Erythroblast (primary cell): ENCODE results near the gene DAB2IP.

Experiments used
- DNase-seq, 2 experiments: peaks; one replicate each; lab custom pipeline; 2025; lab: John Stamatoyannopoulos, UW
- GATA1 ChIP-seq: IDR thresholded peaks from 2 replicates; pipeline ENCODE4 v1.6.1; 2011; ENCODE audit warnings: low read depth, mild to moderate bottlenecking, control low read depth, low read length, moderate library complexity
- POLR2A ChIP-seq: IDR thresholded peaks from 2 replicates; pipeline ENCODE4 v1.6.1; 2011; ENCODE audit warnings: mild to moderate bottlenecking, low read length

Gene DAB2IP

DNA sequence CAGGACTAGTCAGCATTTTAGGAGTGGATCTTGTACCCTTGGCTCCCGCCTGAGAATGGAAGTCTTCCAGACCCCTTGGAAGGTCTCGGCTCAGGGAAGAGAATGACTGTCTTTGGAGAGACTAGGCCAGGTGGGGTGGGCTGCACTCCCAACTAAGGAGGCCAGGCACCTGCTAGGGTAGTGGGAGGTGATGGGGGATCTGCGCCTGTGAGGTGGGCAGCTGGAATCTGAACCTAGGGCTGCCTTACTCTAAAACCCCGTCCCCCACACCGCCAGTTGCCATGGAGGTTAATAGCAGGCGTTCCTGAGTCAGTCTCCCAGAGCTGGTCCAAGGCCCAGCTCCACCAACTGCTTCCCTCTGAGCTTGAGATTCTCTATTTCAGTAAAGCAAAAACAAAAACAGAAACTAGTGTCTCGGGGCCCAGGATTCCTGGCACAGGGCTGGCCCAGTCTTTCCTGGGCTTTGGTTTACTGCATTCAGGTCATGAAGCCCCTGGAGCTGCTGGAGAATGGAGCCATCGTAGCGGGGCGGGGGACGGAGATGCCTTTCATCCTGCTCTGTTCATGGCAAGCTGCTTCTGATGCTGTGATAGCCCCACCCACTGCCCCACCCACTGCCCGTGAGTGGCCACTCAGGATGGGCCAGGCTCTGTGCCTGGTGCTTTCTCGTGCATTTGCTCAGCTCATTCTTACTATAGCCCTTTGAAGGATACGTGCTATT is 57.5 kb downstream of the DAB2IP start:
- no peak for DNase-seq
- TF ChIP-seq GATA1: no peak
- TF ChIP-seq POLR2A: no peak

DNA sequence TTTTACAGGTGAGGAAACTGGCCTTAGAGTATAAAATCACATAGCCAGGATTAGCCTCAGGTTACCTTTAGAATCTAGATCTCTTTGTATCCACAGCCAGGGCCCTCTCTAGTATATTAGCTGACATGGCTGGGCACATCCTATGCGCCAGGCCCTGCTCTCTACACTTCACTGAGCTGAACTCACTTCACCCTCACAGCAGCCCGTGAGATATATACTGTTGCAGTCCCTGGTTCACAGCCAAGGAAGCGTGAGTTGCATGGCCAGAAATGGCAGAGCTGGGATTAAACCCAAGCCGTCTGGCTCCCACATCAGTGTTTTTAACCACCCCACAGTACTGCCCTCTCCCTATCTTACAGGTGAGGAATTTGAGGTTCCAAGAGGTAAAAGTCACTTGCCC is 58.4 kb downstream of the DAB2IP start:
- no peak for DNase-seq
- TF ChIP-seq POLR2A (no peak), GATA1 (no peak)

DNA sequence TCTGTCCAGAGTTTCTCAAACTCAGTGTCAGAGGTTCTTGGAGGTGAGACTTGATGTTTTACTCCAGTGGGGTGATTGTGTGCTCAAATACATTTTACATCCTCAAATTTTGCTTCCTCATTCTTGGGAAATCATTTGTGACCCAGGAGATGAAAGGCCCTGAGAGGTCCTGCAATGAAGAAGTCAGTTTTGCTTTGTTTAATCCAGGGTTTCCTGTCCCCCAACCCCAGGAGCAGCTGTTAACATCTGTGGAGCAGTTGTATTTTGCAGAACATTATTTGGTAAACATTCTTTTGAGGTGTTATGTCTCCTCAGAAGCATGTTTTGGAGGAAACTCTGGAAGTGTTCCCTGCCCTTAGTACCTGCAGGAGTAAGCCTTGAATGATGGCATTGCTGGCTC is 59.8 kb downstream of the DAB2IP start:
- no peak for TF ChIP-seq POLR2A
- no peak for DNase-seq

DNA sequence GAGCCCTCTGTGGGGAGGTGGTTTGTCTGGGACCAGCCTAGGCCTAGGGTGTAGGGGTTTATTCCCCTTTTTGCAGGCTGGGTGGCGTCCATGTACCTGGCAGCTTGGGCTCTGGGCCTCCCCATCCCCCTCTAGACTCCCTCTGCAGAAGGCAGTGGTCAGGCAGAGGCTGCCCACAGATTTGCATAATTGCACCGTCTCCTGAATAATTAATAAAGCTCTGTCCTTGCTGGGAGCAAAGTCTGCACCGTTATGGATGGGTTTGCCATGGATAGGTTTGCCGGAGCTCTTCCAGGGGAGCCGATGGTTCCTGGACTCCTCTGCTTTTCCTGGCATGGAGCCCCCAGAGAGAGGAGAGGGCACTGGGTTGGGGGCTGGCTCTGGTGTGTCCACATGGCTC is 60.4 kb downstream of the DAB2IP start:
- TF ChIP-seq POLR2A: no peak
- TF ChIP-seq GATA1: no peak
- DNase-seq: no peak

DNA sequence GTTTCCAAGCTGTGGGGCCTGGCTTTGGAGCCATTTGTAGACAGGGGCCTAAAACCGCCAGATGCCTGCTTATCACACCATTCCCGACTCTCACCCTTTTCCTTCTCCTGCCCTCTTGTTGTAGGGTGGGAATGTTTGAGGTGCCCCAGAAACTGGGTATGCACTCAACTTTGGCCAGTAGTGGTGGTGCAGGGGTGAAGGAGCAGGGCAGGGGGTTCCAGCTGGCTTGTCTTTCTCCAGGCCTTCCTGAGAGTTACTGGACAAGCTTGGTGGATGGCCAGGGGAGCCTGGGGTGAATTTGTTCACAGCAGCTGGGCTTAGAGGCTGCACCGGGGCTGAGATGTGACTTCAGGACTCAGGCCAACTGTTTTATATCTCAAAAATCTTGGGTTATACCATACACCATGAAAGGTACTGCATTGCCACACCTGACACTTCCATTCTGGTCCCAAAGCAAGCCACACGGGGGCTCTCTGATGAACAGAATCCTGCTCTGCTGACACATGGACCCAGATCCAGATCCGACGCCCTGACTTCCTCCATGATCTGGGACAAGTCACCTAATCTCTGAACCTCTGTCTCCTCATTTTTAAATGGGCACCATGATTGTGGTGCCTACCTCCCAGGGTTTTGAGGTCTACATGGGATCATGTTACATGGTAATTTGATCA is 62.1 kb downstream of the DAB2IP start:
- TF ChIP-seq POLR2A: no peak
- no peak for TF ChIP-seq GATA1
- no peak for DNase-seq

DNA sequence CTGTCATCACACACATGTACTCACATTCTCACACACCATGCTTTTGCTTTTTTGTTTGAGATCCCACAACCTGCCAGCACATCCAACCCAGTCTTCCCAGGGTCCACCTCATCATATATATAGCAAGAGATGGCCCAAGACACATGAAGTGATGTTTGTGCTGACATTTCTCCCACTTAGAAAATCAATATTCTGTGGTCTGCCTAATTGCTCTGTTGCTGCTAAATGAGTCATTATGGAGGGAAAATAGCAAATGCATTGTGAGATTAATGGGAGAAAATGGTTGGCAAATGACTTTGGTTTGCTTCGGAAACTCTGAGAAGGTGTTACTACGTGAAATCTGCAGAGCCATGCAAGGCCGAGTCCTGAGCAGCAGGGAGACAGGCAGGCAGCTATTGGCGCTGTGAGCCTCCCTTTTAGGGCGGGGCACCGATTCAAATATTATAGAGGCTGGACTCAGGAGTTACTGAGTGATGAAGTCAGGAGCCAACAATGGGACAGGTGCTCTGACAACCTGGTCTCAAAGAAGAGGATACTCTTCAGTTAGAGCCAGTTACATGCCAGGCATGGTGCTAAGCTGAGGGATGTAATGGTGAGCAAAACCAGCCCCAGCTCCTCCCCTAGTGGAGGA is 62.8 kb downstream of the DAB2IP start:
- TF ChIP-seq GATA1: no peak
- TF ChIP-seq POLR2A: no peak
- no peak for DNase-seq

DNA sequence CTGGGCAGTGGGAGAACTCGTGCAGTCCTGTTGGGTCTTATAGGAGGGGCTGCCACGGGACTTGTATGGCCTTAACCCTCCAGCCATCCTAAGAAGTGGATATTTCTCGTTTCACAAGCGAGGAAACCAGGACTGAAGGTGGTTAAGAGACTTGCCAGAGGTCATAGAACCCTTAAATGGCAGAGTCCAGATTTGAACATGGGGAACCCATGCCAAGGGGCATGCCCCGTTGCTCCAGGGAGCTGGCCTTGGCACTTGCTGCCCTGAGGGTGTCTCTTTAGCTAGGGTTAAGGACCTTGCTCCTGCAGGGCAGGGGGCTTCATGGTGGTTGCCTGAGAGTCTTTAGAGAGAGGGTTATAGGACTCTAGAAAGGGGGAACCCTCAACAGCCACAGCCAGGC is 63.4 kb downstream of the DAB2IP start:
- no peak for DNase-seq
- no peak for TF ChIP-seq GATA1
- no peak for TF ChIP-seq POLR2A

DNA sequence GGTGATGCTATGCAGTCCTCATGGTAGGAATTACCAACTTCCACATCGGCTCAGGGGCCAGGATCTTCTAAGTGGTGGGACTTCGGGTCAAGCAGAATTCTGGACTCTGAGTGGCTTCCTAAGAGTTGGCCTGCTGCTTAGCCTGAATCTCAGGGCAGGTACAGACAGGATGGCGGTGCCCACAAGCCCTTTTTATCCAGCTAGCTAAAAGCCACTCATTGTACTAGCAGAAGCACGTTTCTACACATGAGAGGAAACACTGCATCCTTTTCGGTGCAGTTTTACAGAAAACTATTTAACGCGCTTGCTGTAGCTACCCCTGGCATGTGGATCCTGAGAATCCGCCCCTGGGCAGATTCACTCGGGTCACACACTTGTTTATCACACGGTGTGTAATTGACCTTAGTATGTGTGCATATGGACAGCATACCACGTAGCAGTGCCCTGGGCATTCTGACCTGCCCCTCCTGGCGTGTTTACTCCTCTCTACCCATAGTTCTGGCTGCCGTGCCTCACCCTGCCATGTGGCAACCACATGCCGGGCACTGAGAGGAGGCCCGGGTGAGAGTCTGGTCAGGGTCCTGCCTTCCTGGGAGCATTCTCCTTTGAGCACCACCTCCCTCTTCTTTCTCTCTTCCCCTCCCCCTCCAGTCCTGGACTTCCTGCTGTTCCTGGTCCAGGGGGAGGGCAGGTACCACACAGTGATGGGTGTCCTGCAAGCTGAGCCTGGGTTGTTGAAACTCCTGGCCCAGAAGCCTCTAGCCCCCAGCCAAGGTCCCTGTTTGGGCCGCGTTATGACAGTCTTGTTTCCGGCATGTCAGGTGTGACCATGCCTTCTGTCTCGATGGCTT is 65.9 kb downstream of the DAB2IP start:
- no peak for TF ChIP-seq GATA1
- TF ChIP-seq POLR2A: no peak

DNA sequence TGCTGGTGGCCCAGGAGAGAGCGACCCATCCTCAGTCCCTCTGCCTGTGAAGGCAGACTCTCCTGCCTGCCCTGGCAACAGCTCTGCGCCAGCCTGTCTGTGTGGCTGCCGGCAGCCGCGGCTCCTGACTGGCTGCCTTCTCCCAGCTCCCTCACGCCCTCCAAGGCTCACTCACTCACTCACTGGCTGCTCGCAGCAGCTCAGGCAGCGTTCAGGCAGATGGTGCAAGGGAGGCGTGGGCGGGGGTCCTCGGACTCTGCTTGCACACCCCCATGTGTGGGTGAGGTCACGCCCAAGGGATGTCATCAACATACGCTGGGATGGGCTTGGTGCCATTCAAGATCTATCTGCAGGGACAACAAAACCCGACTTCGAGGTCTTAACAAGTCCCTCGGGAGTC is 66.7 kb downstream of the DAB2IP start:
- TF ChIP-seq POLR2A: no peak
- no peak for TF ChIP-seq GATA1
- no peak for DNase-seq

More for the DNA sequence above, 65.9 kb downstream of the DAB2IP start:
- DNase-seq: no peak

DNA sequence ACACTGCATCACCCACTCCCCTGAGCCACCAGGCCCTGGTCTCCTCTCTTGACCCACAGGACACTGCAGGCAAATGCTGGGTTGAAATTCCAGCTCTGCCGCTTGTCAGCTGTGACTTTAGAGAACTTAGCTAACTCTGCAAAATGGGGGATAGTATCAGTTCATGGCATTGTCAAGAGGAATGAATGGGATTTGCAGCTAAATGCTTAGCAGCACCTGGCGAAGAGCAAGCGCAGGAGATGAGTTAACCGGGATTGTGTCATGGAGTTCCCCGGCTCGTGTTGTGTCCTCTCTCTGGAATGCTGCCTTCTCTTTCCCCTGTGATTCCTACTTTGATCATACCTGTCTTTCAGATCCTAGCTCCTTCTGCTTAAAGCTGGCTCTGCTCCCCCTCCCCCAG is 67.1 kb downstream of the DAB2IP start:
- TF ChIP-seq GATA1 (no peak), POLR2A (no peak)
- no peak for DNase-seq

DNA sequence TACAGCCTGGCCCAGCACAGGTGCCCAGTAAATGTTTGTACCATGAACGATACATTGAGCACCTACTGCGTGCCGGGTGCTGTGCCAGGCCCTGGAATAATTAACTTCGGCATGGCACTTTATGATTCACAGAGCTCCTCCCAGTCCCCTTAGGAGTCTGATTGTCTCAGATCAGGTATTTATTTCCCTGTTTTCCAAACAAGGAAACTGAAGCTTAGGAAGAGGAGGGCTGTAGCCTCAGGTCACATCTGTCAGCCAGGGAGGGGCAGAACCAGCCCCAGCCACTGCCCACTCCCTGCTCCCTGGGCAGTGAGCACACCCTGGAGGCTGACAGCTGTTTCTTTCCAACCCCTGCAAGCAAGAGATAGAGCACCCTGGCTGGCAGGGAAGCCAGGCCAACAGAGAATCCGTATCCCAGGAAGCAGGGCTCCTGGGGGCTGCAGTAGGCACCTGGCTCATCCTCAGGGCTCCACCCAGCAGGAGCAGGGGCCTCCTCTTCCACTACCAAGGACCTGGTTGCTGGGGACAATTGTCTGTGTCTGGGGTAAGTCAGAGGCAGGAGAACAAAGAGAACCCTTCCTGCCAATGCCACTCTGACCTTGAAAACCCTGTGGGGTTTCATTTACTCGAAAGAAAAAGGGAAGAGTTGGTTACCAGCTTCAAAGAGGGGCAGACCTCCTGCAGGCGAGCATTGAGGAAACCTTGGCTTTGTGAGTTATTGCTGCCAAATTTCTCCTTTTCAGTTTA is 69.0 kb downstream of the DAB2IP start:
- no peak for TF ChIP-seq POLR2A
- no peak for TF ChIP-seq GATA1

DNA sequence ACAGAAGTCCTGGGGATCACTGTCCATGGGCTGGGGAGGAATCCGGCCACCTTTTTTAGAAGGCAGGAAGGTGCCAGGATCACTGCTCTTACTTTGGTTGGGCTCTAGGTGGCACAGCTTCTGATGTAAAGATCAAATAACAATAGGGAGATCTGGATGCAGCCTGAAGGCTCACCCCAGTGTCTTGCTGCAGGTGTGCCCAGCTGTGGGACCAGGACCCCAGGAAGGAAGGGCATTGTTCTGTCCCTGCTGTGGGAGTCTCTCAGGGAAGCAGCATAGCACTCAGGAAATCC is 69.6 kb downstream of the DAB2IP start:
- DNase-seq: no peak
- TF ChIP-seq POLR2A (no peak), GATA1 (no peak)

More for the DNA sequence above, 69.0 kb downstream of the DAB2IP start:
- DNase-seq: no peak

DNA sequence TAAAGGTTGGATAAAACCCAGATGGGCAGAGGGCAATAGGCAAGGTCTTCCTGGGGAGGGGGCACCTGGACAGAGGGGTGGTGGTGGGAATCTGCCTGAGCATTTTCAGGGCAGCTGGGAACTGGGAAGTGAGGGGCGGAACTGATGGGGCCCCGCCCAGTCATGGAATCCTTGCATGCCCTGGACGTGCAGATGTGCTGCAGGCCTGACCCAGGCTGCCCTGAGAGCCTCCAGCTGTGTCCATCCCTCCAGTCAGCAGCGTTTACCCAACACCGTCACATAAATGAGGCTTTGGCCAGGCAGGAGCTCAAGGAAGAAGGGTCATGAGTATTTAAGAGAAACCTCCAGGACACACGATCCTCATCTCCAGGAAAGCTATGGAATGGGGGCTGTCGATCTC is 70.3 kb downstream of the DAB2IP start:
- DNase-seq: no peak
- no peak for TF ChIP-seq POLR2A
- TF ChIP-seq GATA1: no peak
